GM12874 (cell line): Measurements from ENCODE around the gene TM2D1.

Source experiments
- CTCF ChIP-seq: IDR thresholded peaks from 2 replicates; pipeline ENCODE4 v1.5.1; 2011; ENCODE audit warnings: low read depth, mild to moderate bottlenecking, control low read depth, low read length, moderate library complexity; ENCODE audit not compliant: insufficient read depth

The TM2D1 gene

GRCh38 chr1:61644303-61644702, 80.6 kb downstream of the TM2D1 start:
- no peak for TF ChIP-seq CTCF

GRCh38 chr1:61642475-61643232, 82.3 kb downstream of the TM2D1 start:
- TF ChIP-seq CTCF, result no peak

- peak; percentile 90 for TF ChIP-seq CTCF
Measured at GRCh38 chr1:61641578-61642336, 83.2 kb downstream of the TM2D1 start.

DNA sequence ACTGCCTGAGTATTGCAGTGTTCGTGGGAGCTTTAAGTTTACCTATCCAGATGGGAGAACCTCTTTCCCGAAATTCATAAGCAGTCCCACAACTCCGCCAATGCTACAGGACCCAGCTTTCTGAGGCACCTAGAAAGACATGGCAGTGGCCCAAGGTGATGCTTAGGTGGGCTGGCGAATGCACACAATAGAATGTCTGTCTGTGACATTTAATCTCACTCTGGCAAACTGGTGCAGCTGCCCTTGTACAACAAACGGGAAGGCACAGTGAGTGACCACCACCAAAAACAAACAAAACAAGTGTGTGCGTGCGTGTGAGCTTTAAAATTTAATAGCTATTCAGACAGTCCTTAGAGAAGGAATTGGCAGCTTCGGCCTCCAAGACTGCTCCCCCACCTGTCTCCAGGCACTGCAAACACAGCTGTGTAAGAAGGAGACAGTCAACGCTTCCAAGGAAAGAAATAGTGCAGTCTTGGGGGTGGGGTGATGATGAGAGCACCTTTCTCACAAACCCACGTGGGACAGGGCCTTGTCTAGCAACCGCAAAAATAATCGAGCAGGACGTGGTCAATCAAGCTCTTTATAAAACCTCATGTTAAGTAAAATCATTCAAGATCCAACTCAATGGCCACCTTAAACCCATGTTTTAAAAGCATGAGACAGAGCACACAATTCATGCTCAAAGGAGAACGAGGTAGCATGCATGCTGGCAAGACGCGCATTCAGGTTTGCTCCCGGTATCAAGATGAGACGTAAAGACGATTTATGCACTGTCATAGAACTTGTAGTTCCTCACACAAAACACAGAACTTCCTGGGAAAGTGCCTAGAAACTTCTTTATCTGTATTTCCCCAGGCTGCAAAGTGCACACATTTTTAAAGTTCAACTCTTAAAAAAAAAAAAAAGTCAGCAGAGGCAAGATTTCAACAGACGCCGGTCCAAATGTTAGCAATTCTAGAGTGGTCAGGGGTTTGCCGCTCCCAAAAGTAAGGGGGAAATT, 84.1 kb downstream of the TM2D1 start:
- no peak for TF ChIP-seq CTCF

DNA sequence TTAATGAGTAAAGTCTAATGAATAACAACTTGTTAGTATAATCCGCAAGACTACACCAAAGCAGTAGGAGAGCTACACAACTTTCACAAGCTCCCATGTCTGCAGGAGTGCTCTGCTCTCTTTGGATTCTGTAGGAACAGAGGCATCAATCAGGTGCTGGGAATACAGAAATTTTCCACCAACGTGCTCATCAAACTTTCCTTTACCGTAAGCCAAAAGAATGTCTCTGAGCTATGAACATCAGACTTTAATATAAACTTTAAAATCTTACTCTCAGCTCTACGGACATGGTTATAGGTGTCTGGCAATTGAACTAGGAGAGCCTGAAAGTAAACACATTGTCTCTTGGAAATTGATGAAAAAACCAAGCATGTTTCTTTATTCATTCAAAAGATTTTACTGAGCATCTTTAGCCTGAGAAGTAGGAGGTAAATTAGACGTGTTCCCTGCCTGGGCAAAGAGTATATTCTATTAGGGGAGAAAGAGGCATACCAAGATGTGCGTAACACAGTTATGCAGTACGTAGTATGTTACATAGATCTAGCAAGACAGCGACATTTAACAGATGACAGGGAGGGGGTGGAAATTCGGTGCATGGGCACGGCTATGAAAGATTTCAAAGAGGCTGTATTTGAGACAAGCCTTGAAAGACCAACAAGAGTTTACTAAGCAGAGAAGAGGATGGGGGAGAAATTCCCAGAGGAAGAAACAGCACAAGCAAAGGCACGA, 85.2 kb downstream of the TM2D1 start:
- no peak for TF ChIP-seq CTCF

DNA sequence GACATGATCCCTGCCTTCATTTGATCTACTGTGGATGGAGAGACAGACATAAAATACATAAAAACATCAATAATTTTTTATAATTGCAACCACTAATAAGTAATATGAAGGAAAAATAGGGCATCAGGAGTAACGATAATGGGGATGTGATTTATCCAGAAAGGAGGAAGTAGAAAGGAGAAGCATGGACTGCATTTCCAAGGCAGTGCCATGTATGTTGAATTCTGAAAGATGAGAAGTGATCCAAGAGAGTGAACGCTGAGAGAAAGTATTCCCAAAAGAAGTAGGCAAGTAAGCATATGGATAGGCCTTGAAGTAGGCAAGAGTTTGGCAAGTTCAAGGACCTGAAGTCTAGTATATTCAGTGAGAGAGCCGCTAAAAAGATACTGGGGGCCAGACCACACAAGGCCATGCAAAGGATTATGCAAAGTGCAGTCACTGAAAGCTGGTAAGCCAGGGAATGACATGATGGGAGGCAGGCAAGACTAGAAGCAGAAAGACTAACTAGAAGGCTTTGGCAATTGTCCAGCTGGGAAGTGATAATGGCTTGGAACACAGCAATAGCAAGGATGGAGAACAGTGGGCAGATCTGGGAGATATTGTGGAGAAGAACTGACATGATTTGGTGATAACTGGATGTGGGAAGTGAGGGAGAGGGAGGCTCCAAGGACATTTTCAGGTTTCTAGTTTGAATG, 85.9 kb downstream of the TM2D1 start:
- TF ChIP-seq CTCF, result no peak
